Stimulated activated naive CD8-positive, alpha-beta T cell treated with anti-CD3 and anti-CD28 coated beads, Interleukin-15, Interleukin-2, amounts not matched to agents 100 ng/mL and 50 ng/mL, for 24 hours (primary cell): ENCODE data around the gene CA7.
A peak's percentile ranks its signal among the peaks of the same experiment; 100 is the strongest.

Experiments used
- H3K27ac Mint-ChIP-seq: one replicate; pipeline ENCODE4 v1.8.0; 2021; ENCODE audit warnings: mild to moderate bottlenecking, mixed read lengths
- H3K27me3 Mint-ChIP-seq: one replicate; pipeline ENCODE4 v1.8.0; 2021; ENCODE audit warnings: mixed read lengths
- H3K36me3 Mint-ChIP-seq: one replicate; pipeline ENCODE4 v1.8.0; 2021; ENCODE audit warnings: low read depth, mixed read lengths
- H3K4me1 Mint-ChIP-seq: one replicate; pipeline ENCODE4 v1.8.0; 2021; ENCODE audit warnings: low read depth, mixed read lengths
- H3K4me3 Mint-ChIP-seq: one replicate; pipeline ENCODE4 v1.8.0; 2021; ENCODE audit warnings: mild to moderate bottlenecking, mixed read lengths
- H3K9me3 Mint-ChIP-seq: one replicate; pipeline ENCODE4 v1.8.0; 2021; ENCODE audit warnings: mixed read lengths

Gene CA7

DNA sequence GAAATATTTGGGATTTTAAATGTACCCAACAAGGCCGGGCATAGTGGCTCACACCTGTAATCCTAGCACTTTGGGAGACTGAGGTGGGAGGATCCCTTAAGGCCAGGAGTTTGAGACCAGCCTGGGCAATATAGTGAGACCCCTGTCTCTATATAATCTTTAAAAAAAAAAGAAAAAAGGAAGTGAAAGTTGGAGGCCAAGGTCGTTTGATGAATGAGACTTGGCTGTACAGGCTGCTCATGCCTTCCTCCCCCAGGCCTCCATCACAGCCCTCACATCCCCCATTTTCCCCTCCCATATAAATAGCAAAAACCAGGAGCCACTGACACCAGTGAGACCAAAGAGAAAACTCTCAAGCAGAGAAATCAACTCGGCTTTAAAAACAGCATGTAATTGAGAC is 3.3 kb upstream of the CA7 start:
- Mint-ChIP-seq H3K27ac (no peak overlapping the region), H3K4me1 (peaks cover 5% of the 10 kb centered on the region), H3K4me3 (no peak overlapping the region), H3K36me3 (no peaks in the 10 kb centered on the region), H3K27me3 (peaks cover 52% of the 10 kb centered on the region), H3K9me3 (no peaks in the 10 kb centered on the region)

DNA sequence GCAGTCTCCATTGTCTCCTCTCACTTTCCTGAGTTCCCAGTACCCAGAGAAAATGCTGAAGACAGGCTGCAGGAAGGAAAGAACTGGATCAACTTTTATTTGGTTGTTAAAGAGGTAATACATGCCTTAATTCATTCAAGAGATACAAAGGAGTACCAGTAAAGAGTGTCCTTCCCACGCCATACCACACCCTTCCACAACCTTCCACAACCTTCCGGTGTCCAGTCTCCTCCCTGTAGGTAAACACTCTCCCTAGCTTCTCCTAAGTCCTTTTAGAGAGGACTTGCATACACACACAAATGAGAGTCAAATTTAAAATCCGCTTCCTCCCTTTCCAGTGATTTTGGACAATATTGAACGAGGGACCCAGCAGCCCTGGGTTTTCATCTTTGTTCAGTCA is 2.8 kb upstream of the CA7 start:
- Mint-ChIP-seq H3K4me1 (peaks cover 5% of the 10 kb centered on the region), H3K27me3 (peaks cover 57% of the 10 kb centered on the region), H3K36me3 (no peaks in the 10 kb centered on the region), H3K9me3 (no peaks in the 10 kb centered on the region), H3K4me3 (no peak overlapping the region), H3K27ac (no peak overlapping the region)

DNA sequence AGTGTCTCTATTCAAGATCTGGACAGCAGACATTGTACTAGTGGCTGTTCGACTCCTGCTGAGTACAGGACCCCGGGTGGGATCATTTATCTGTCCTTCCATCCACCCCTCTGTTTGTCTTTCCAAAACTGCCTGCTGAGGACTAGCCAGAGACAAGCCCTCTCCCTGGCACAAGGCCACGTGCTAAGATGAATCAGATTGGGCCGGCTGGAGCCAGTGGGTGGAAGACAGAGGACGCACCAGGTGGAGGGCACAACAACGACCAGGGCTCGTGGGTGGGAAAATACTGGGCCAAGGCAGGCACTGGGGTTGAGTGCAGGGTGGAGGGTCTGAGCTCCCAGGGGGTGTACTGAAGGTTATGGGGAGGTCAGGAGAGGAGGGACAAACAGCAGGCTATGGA is 1.4 kb upstream of the CA7 start:
- Mint-ChIP-seq H3K27ac (no peak overlapping the region), H3K4me3 (no peak overlapping the region), H3K9me3 (no peaks in the 10 kb centered on the region), H3K27me3 (peaks cover 61% of the 10 kb centered on the region), H3K4me1 (peaks cover 5% of the 10 kb centered on the region), H3K36me3 (no peaks in the 10 kb centered on the region)

DNA sequence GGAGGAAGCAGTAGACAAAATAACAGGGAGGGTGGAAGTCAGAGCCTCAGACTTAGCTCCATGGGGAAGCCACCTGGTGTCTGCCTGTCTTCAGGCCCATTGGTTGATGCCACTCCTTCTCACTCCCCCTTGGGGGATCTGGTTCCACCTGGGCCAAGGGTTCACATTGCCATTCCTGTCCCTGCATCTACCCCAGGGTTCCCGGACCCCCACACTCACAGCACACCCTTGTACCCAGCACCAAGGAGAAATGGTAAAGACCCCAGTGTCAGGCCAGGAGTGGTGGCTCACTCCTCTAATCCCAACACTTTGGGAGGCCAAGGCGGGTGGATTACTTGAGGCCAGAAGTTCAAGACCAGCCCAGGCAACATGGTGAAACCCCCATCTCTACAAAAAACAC is 1.0 kb upstream of the CA7 start:
- Mint-ChIP-seq H3K27me3 (peaks cover 62% of the 10 kb centered on the region), H3K9me3 (no peaks in the 10 kb centered on the region), H3K36me3 (no peaks in the 10 kb centered on the region), H3K27ac (no peak overlapping the region), H3K4me1 (peaks cover 5% of the 10 kb centered on the region), H3K4me3 (peak overlapping the region; percentile 37)

DNA sequence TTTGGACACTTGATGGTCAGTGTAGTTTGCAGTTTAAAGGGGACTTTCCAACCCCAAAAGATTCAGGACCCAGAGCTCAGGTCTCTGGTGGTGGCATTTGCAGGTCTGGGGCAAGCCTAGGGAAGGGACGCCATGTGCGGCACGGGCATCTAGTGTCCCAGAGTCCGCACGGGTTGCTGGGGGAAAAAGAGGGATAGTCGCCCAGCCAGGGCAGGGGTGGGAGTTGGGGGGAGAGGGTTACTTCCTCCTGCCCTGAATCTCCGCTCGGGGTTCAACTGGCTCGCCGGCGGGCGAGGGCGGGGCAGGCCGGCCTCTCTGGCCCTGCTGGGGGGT is 239 bp upstream of the CA7 start:
- Mint-ChIP-seq H3K4me1 (peaks cover 5% of the 10 kb centered on the region), H3K4me3 (peak overlapping the region; percentile 51), H3K9me3 (no peaks in the 10 kb centered on the region), H3K27me3 (peaks cover 55% of the 10 kb centered on the region), H3K27ac (no peak overlapping the region), H3K36me3 (no peaks in the 10 kb centered on the region)

DNA sequence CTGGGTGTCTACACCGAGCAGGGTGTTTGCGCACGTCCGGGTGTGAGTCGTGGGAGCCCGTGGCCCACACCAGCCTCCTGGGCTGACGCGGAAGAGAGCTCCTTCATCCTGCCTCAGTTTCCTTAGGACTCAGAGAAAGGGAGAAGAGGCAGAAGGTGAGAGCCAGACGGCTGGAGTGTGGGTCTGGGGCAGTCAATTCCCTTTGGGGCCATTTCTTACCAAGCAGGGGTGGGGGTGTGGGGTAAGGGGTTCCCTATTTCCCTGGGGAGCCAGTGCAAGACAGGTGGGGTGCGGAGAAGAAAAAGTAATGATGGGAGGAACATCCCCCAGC is 831 bp downstream of the CA7 start:
- Mint-ChIP-seq H3K4me1 (peaks cover 5% of the 10 kb centered on the region), H3K36me3 (no peaks in the 10 kb centered on the region), H3K27me3 (peaks cover 46% of the 10 kb centered on the region), H3K27ac (no peak overlapping the region), H3K9me3 (no peaks in the 10 kb centered on the region), H3K4me3 (peak overlapping the region; percentile 30)

DNA sequence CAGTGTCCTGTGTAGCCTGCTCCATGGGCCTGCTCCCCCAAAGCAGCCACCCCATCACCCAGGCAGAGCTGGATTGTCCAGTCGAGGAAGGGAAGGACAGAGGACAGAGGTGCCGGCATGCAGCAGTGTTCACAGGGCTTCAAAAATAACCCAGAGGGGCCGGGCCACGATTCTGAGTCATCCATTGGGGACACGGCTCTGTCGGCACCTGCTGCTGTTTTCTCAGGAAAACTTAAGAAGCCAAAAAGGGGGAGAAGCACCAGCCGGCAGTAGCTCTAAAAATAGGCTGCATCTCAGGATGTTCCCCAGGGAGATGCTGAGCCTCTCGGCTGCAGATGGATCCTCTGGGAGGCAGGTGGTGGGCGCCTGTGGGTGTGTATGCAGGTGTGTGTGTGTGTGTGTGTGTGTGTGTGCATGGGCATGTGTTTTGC is 1.6 kb downstream of the CA7 start:
- H3K9me3 Mint-ChIP-seq = no peaks in the 10 kb centered on the region
- no peaks in the 10 kb centered on the region for H3K36me3 Mint-ChIP-seq
- H3K27ac Mint-ChIP-seq = no peak overlapping the region
- H3K4me3 Mint-ChIP-seq = no peak overlapping the region
- peaks cover 45% of the 10 kb centered on the region for H3K27me3 Mint-ChIP-seq
- H3K4me1 Mint-ChIP-seq = peaks cover 5% of the 10 kb centered on the region

DNA sequence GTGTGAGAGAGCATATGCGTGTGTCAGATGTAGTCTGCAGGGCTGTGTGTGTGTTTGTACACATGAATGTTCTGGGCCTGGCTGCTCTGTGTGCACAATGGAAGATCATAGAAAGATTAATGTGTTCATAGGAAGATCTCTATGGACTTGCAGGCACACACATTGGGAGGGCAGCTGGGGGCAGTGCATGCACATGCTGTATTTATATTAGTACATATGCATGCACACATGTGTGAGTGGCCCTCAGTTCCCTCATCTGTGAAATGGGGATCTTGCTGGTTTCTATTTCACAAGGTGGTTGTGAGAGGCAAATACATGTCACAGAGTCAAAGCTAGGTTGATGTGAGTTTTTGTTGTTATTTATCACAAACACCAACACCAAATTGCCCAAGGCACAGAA is 2.1 kb downstream of the CA7 start:
- H3K27ac Mint-ChIP-seq = no peak overlapping the region
- H3K36me3 Mint-ChIP-seq = no peaks in the 10 kb centered on the region
- H3K4me3 Mint-ChIP-seq = no peak overlapping the region
- no peaks in the 10 kb centered on the region for H3K9me3 Mint-ChIP-seq
- H3K27me3 Mint-ChIP-seq = peaks cover 45% of the 10 kb centered on the region
- peaks cover 5% of the 10 kb centered on the region for H3K4me1 Mint-ChIP-seq

DNA sequence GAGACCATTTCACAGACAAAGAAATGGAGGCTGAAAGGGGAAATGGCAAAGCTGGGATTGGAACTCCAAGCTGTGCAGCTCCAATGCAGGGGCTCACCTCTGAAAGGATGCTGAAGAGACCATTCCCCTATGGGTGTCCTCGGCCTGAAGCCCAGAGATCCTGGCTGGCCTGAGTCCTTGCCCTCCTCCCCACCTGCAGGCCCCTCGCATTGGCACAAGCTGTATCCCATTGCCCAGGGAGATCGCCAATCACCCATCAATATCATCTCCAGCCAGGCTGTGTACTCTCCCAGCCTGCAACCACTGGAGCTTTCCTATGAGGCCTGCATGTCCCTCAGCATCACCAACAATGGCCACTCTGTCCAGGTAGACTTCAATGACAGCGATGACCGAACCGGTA is 2.6 kb downstream of the CA7 start:
- H3K4me3 Mint-ChIP-seq = no peak overlapping the region
- peaks cover 5% of the 10 kb centered on the region for H3K4me1 Mint-ChIP-seq
- no peak overlapping the region for H3K27ac Mint-ChIP-seq
- H3K36me3 Mint-ChIP-seq = no peaks in the 10 kb centered on the region
- no peaks in the 10 kb centered on the region for H3K9me3 Mint-ChIP-seq
- peaks cover 45% of the 10 kb centered on the region for H3K27me3 Mint-ChIP-seq

DNA sequence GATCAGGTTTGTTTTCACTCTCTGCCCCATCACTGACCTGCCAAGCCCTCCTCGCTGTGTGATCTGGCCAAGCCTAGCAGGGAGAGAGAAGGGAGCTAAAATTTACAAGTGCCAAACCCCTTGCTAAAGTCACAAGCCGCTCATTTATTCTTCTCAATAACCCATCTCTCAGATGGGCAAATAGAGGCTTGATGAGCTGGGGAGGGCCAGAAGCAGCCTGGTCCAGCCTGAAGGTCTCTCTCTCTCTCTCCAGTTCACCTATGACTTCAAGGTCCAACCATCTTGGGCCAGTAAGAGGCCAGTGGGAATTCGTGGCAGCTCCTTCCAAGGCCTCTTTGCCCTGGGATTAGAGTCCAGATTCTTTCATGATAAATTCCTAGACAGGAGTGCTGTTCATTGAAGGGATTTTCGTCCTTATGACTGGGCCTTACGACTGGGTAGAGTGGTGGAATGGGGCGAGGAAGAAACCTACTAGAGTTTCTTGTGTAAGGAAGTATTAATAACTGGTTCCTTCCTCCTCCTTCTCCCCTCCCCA is 3.4 kb downstream of the CA7 start:
- H3K27me3 Mint-ChIP-seq = peaks cover 41% of the 10 kb centered on the region
- H3K27ac Mint-ChIP-seq = no peak overlapping the region
- H3K36me3 Mint-ChIP-seq = no peaks in the 10 kb centered on the region

DNA sequence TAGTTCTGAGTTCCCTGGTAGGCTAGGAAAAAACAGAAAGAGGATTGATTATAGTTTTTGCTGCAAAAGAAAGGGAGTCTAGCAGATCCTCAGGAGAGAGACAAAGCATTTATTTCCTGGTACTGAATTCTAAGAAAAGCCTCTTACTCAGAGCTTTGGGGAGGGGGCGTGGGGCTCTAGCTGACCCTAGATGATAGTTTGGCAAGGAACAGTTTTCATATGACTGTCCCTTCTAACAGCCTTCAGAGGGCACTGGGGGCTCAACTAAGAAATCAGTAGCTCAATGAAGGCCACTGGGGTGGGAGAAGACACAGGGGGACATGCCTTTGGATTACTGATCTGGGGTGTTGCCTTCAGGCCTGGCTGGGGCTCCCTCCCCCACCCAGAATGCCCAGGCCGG is 4.0 kb downstream of the CA7 start:
- H3K4me1 Mint-ChIP-seq = peaks cover 5% of the 10 kb centered on the region
- H3K27ac Mint-ChIP-seq = no peak overlapping the region
- no peak overlapping the region for H3K4me3 Mint-ChIP-seq
- H3K36me3 Mint-ChIP-seq = no peaks in the 10 kb centered on the region
- peaks cover 35% of the 10 kb centered on the region for H3K27me3 Mint-ChIP-seq
- no peaks in the 10 kb centered on the region for H3K9me3 Mint-ChIP-seq

More for the DNA sequence above, 3.4 kb downstream of the CA7 start:
- H3K4me1 Mint-ChIP-seq = peaks cover 5% of the 10 kb centered on the region
- H3K9me3 Mint-ChIP-seq = no peaks in the 10 kb centered on the region
- no peak overlapping the region for H3K4me3 Mint-ChIP-seq

DNA sequence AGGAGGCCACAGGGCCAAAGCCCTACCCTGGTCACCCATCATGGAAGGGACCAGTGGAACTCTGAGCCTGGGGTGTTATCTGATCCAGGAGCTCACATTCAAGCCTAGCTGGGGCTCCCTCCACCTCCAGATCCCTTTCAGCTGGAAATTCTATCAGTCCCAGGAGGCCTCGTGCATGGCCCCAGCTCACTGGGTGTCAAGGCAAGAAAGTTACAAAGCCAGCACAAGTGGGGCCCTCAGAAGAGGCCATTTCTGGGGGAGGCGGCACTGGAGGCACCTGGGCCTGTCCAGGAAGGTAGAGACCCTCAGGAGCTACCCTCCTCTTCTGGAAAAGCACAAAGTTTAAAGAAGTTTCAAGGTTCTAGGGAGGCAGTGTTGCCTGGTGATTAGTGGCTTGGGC is 4.8 kb downstream of the CA7 start:
- no peak overlapping the region for H3K4me3 Mint-ChIP-seq
- no peaks in the 10 kb centered on the region for H3K9me3 Mint-ChIP-seq
- H3K36me3 Mint-ChIP-seq = no peaks in the 10 kb centered on the region
- H3K4me1 Mint-ChIP-seq = peaks cover under 1% of the 10 kb centered on the region
- peaks cover 27% of the 10 kb centered on the region for H3K27me3 Mint-ChIP-seq
- no peak overlapping the region for H3K27ac Mint-ChIP-seq

DNA sequence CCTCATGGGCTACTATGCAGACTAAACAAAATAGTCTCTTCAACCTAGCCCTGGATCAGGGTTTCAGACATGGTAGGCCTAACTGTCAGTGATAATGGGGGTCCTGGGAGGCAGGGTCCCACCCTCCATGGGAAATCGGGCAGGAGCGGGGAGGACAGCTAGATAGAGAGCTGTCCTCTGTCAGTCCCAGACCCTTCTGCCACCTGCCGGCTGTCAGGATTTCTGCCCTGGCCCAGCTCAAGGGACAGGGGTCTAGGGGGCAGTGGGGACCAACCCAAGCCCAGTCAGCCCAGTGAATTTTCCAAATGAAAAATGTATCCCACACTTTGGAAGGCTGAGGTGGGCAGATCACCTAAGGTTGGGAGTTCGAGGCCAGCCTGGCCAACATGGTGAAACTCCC is 5.3 kb downstream of the CA7 start:
- Mint-ChIP-seq H3K4me1 (no peaks in the 10 kb centered on the region), H3K27ac (no peak overlapping the region), H3K4me3 (no peak overlapping the region), H3K36me3 (no peaks in the 10 kb centered on the region), H3K27me3 (peaks cover 26% of the 10 kb centered on the region), H3K9me3 (no peaks in the 10 kb centered on the region)

DNA sequence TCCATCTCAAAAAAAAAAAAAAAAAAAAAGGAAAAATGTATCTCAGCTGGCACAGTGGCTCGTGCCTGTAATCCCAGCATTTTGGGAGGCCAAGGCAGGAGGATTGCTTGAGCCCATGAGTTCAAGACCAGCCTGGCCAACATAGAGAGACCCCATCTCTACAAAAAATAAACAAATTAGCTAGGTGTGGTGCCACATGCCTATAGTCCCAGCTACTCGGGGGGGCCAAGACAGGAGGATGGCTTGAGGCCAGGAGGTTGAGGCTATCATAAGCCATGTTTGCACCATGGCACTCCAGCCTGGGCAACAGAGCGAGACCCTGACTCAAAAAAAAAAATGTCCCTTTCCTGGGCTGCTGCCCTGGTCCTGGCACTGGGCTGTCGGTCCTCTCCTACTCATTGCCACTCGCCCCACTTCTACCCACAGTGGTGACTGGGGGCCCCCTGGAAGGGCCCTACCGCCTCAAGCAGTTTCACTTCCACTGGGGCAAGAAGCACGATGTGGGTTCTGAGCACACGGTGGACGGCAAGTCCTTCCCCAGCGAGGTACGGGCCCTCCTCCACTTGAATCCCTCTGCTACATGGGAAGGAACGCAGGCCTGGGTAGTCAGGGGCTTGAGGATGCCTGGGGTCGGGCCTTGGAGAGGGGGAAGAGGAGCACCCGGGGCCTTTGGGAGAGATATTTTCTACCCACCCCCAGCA is 6.1 kb downstream of the CA7 start:
- Mint-ChIP-seq H3K9me3 (no peaks in the 10 kb centered on the region), H3K4me3 (no peak overlapping the region), H3K27me3 (peaks cover 21% of the 10 kb centered on the region), H3K4me1 (no peaks in the 10 kb centered on the region), H3K27ac (no peak overlapping the region), H3K36me3 (no peaks in the 10 kb centered on the region)

DNA sequence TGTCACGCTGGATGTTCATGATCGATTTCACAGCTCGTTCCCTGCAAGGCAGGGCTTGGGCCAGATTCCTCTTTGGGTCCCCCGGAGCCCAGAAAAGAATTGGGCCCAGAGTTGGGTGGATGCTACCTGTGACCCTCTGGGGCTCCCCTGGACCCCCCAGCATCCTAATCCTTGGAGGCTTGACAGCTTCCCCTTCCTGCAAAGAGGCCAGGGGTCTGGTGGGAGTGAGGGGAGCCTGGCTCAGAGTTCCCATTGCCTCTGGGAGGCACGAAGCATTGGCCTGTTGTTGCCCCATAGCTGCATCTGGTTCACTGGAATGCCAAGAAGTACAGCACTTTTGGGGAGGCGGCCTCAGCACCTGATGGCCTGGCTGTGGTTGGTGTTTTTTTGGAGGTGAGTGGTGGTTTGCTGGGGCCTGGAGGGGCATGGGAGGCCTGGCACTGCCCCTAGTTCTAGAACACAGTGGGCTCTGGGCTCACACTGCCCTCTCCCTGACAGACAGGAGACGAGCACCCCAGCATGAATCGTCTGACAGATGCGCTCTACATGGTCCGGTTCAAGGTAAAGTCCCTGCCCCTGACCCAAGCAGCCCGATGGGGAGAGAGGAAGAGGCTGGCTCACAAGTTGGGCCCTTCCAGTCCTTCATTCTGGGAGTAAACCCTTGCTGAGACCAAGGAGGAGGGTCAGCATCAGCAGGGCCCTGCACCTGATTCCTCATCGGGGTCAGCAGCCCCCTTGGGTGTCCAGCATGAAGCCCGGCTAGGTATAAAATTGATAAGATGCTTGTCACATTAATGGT is 7.2 kb downstream of the CA7 start:
- no peaks in the 10 kb centered on the region for H3K9me3 Mint-ChIP-seq
- no peaks in the 10 kb centered on the region for H3K36me3 Mint-ChIP-seq
- H3K27me3 Mint-ChIP-seq = peaks cover 10% of the 10 kb centered on the region
- no peak overlapping the region for H3K27ac Mint-ChIP-seq
- no peak overlapping the region for H3K4me3 Mint-ChIP-seq
- H3K4me1 Mint-ChIP-seq = no peaks in the 10 kb centered on the region
